Femur (tissue), 1 donor: ENCODE results near the gene OTOS.

Experiments used
- DNase-seq: peaks from one replicate; pipeline ENCODE4 v3.0.0-alpha.2; 2017

Gene OTOS

GRCh38 chr2:240166761-240167587 lies 26.5 kb upstream of the OTOS start:
- DNase-seq = no peak

- DNase-seq = no peak
Measured at GRCh38 chr2:240166191-240166590, 25.7 kb upstream of the OTOS start.

DNA sequence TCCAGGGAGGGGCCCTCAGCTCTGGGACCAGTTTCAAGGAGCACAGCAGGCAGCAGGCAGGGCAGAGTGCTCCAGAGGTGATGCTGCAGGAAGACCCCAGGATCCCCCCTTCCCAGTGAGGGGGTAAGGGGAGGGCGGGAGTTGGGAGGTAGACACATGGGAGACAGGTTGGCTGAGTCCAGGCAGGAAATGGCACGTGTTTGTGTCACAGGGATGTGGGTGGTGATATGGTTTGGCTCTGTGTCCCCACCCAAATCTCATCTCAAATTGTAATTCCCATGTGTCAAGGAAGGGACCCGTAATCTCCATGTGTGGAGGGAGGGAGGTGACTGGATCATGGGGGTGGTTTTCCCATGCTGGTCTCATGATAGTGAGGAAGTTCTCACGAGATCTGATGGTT lies 25.2 kb upstream of the OTOS start:
- no peak for DNase-seq

GRCh38 chr2:240165034-240165433 lies 24.6 kb upstream of the OTOS start:
- no peak for DNase-seq

DNA sequence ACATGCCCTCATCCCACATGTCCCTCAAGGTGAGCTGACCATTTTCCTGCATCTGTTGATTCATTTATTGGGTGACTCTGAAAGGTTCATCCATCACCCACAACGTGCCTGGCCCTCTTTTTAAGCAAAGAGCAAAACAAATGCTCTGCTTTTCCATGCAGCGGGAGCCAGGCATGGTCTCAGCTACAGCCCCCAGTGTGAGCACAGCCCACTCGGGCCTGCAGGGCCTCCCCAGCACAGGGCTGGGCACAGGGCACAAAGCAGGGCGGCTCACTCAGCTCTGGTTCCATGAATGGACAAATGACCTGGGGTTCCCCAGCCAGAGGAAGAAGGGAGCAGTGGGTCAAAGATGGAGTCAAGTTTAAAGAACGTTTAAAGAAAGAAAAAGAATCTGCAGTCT lies 24.1 kb upstream of the OTOS start:
- no peak for DNase-seq

GRCh38 chr2:240163844-240164574 lies 23.6 kb upstream of the OTOS start:
- DNase-seq = no peak

DNA sequence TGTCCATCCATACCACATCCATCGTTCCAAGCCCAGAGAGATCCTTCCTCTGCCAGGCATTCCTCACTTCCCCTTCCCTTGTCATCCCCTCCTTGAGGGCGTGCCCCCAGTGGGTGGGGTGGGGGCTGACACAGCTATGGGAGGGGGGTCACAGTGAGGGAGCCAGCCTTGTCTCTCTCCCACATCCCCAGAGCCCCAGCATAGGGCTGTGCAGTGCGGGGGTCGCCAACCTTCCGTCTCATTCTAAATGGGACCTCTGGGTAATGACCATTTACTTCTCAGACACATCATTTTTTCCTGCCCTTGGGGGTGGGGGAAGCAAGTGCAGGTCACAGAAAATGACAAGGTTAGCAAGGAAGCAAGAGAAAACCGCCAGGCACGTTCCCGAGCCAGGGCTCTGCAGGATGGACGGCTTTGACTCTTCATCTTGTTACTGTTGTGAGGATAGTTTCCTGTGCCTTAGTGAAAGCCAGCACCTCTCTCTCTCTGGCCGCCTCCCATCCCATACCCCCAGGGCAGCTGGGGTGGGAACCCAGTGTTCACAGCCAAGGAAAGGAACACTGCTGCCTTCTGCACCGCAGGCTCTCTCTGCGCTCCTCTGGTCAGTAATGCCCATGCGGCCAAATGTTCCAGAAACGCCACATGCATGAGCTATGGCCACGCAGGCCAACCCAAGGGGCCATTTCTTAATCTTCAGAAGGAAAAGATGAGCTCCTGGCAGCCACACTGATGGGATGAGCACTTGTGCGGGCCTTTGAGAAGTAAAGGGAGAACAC lies 22.7 kb upstream of the OTOS start:
- DNase-seq = no peak

GRCh38 chr2:240162531-240162930 lies 22.1 kb upstream of the OTOS start:
- DNase-seq = no peak

DNA sequence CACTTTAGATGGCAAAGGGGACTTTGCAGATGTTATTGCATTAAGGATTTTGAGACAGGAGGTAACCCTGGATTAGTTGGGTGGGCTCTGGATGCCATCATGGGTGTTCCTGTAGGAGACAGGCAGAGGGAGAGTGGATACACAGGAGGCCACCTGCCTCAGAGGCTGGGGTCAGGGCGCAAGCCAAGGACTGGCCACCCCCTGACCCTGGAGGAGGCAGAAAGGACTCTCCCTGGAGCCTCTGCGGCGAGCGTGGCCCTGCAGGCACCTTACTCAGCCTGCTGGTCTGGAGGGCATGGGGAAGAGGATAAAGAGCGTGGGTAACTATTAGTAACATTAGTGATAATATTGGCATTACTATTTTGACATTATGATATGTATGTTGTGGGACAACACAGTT lies 21.6 kb upstream of the OTOS start:
- DNase-seq = no peak

GRCh38 chr2:240161087-240161750 lies 20.8 kb upstream of the OTOS start:
- no peak for DNase-seq

DNA sequence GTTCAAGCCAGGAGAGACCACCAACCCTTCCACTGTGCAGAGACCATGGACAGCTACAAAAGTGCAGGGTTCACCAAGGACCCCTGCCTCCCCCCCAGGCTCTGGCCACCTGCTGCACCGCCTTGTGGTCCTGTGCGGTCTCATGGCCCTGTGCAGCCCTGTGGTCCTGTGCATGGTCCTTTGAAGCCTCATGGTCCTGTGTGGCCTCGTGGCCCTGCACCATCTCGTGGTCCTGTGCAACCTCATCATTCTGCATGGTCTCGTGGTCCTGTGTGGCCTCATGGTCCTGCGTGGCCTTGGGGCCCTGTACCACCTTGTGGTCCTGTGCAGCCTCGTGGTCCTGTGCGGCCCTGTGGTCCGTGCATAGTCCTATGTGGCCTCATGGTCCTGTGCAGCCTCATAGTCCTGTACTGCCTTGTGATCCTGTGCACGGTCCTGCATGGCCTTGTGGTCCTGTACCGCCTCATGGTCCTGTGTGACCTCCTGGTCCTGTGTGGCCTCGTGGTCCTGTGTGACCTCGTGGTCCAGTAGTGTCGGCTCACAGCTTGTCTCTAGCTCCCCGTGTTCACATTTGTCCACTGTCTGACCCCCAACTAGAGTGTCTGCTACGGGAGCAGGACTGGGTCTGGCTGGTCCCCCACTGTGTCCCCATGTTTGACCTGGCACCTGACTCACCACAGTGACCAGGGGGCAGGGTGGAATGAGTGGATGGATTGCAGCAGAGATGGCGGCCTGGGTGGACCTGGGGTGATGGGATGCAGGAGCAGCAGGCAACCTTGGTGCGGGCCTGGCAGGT lies 20.0 kb upstream of the OTOS start:
- no peak for DNase-seq

- DNase-seq = no peak
Measured at GRCh38 chr2:240159251-240159839, 18.9 kb upstream of the OTOS start.

DNA sequence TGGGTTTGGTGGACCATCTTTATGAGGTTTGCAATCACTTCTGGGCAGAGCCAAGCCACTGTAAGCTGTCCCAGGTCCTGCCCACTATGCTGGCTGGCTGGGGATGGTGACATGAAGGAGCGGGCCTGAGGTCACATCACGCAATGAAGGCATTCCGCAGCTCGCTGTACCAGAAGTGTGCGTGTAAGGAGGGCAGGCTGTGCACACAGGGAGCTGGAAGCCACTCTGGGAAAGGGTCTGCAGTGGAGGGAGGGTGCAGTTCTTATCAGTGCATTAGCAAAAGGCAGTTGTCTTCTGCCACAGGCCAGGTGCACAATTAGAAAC lies 16.7 kb upstream of the OTOS start:
- no peak for DNase-seq

GRCh38 chr2:240156435-240157146 lies 16.1 kb upstream of the OTOS start:
- DNase-seq = no peak

GRCh38 chr2:240155745-240156390 lies 15.4 kb upstream of the OTOS start:
- no peak for DNase-seq

- no peak for DNase-seq
Measured at GRCh38 chr2:240155048-240155744, 14.7 kb upstream of the OTOS start.

DNA sequence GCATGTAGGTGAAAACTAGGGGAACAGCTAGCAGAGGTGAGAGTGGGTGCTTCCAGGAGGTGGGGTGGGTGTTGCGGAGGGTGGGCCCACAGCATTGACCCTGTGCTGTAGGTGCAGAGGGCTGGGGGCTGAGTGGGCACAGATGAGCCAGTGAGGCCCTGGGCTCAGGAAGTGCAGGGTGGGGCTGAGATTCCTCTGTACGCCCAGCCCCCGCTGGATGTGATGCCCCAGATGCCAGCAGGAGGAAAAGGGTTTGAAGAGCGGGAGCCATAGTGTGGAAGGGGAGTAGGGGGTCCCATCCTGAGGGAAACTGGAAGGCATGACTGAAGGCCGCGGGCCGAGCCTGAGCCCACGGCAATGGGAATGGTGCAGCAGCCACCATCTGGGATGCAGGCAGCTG lies 14.1 kb upstream of the OTOS start:
- DNase-seq = no peak

DNA sequence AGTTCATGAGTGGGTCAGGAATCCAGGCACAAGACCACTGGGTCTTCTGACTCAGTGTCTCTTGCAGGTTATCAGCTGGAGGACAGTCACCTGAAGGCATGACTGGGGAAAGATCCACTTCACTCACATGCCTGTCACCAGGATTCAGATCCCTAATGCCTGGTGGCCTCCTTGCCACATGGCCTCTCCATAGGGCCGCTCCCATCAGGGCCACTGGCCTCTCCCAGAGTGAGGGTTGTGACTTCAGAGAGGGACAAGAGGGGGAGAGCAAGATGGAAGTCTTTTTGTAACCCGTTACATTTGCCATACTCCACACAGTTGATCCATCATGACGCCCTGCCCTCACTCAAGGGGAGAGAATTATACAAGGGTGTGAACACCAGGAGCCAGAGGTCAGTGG lies 13.0 kb upstream of the OTOS start:
- no peak for DNase-seq

DNA sequence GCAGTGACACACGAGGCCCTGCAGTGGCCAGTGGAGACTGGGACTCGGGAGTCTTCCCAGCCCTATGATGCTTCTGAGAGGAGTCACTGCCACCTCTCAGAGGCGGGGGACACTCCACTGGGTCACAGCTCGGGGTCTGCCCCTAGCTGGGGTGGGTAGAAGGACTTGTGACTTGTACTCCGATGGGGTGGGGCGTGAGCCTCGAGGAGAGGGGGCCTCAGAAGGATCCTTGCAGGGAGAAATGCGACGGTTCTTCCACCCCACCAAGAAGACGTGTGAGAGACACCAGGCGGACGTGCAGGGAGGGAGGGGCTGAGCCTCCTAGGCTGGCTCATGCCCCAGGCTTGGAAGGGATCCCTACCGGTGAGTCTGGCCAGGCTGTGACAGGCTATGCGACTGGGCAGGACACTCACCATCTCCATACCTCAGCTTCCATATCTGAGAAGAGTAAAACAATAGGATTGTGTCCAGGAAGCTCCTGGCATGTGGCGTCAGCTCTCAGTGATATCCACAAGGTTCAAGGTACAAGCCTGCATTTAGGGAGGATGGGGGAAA lies 11.1 kb upstream of the OTOS start:
- no peak for DNase-seq
